Mesendoderm (in vitro differentiated cells): ENCODE results near the gene OTUD5.
"Not testable (repeated sequence)": the region's sequence is repeated elsewhere in the genome, so short reads cannot be mapped to it uniquely, and the experiment has no call there.

Experiments
- DNase-seq: peaks from one replicate; pipeline ENCODE4 v3.0.0; 2013
- H2AK5ac ChIP-seq: 2 replicates; pipeline ENCODE4 v1.6.1; 2013; ENCODE audit warnings: low read length, inconsistent platforms
- H2BK120ac ChIP-seq: 2 replicates; pipeline ENCODE4 v1.6.1; 2013; ENCODE audit warnings: low read depth, mild to moderate bottlenecking, low read length, moderate library complexity, mixed read lengths
- H2BK15ac ChIP-seq: replicated peaks from 2 replicates; pipeline ENCODE4 v1.6.1; 2013; ENCODE audit warnings: low read depth, mild to moderate bottlenecking, moderate library complexity
- H2BK5ac ChIP-seq: 2 replicates; pipeline ENCODE4 v1.6.1; 2013; ENCODE audit warnings: low read length, inconsistent platforms
- H3K18ac ChIP-seq: 2 replicates; pipeline ENCODE4 v1.6.1; 2013; ENCODE audit warnings: mild to moderate bottlenecking, low read length, mixed read lengths
- H3K23ac ChIP-seq: one replicate; pipeline ENCODE4 v1.6.1; 2013; ENCODE audit warnings: low read length
- H3K27ac ChIP-seq: 2 replicates; pipeline ENCODE4 v1.5.1; 2013; ENCODE audit warnings: low read depth, mild to moderate bottlenecking, inconsistent platforms, low read length, moderate library complexity
- H3K27me3 ChIP-seq: 2 replicates; pipeline ENCODE4 v1.6.1; 2013; ENCODE audit warnings: low read length, control low read depth, mild to moderate bottlenecking, inconsistent platforms; ENCODE audit not compliant: insufficient read depth, poor library complexity
- H3K36me3 ChIP-seq: 2 replicates; pipeline ENCODE4 v1.6.1; 2013; ENCODE audit warnings: low read length, inconsistent platforms; ENCODE audit not compliant: control insufficient read depth, insufficient read depth
- H3K4ac ChIP-seq: one replicate; pipeline ENCODE4 v1.6.1; 2013; ENCODE audit warnings: low read depth, mild to moderate bottlenecking, low read length, moderate library complexity
- H3K4me1 ChIP-seq: 2 replicates; pipeline ENCODE4 v1.6.1; 2013; ENCODE audit warnings: low read depth, low read length, inconsistent platforms; ENCODE audit not compliant: control insufficient read depth
- H3K4me2 ChIP-seq: 2 replicates; pipeline ENCODE4 v1.6.1; 2013; ENCODE audit warnings: low read length
- H3K4me3 ChIP-seq: 2 replicates; pipeline ENCODE4 v1.5.1; 2013; ENCODE audit warnings: mild to moderate bottlenecking, low read length
- H3K56ac ChIP-seq: one replicate; pipeline ENCODE4 v1.6.1; 2013; ENCODE audit warnings: low read length
- H3K79me1 ChIP-seq: 2 replicates; pipeline ENCODE4 v1.6.1; 2013; ENCODE audit warnings: low read length, inconsistent platforms
- H3K79me2 ChIP-seq: 2 replicates; pipeline ENCODE4 v1.6.1; 2013; ENCODE audit warnings: mild to moderate bottlenecking, low read length; ENCODE audit not compliant: control insufficient read depth, insufficient read depth
- H3K9ac ChIP-seq: 2 replicates; pipeline ENCODE4 v1.6.1; 2013; ENCODE audit warnings: low read length, inconsistent platforms
- H4K5ac ChIP-seq: one replicate; pipeline ENCODE4 v1.6.1; 2013; ENCODE audit warnings: low read length
- H4K8ac ChIP-seq: one replicate; pipeline ENCODE4 v1.6.1; 2013; ENCODE audit warnings: low read depth, mild to moderate bottlenecking, control low read depth, low read length, moderate library complexity
- WGBS: extraction: QIAGEN DNeasy Blood & Tissue Kit; methylation state at CpG from one replicate; pipeline ENCODE4 v1.1.7; 2013; ENCODE audit warnings: low lambda C conversion rate, missing lambda C conversion rate; ENCODE audit not compliant: insufficient coverage; ENCODE audit errors: extremely low coverage; 5-methylcytosine and 5-hydroxymethylcytosine counted together

OTUD5 gene

DNA sequence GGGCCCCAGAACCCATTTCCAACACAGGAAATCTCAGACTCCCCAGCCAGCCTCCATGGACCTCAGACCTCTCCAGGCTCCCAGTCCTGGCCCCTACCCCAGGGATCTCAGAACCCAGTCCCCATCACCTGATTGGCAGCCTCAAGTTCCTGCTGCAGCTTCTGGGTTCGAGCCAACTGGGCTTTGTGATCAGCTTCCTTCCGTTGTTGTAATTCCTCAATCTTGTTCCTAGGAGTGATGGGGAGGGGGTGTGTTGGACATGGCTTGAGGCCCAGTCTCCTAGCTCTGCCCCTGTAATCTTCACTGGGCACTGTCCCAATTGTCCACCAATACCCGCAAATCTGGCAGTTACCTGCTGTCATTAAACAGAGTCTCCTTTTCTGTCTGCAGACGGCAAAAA, 32.1 kb upstream of the OTUD5 start:
- no peak overlapping the region for H3K56ac ChIP-seq
- H2AK5ac ChIP-seq, result no peak overlapping the region
- no peak for DNase-seq
- H4K8ac ChIP-seq, result no peak overlapping the region
- H2BK120ac ChIP-seq, result no peak overlapping the region
- no peak overlapping the region for H3K9ac ChIP-seq
- H2BK5ac ChIP-seq, result no peak overlapping the region
- H3K36me3 ChIP-seq, result no peaks in the 10 kb centered on the region
- no peaks in the 10 kb centered on the region for H3K79me2 ChIP-seq
- no peak overlapping the region for H2BK15ac ChIP-seq
- no peak overlapping the region for H3K4ac ChIP-seq
- no peaks in the 10 kb centered on the region for H3K79me1 ChIP-seq
- H3K27me3 ChIP-seq, result no peaks in the 10 kb centered on the region
- H4K5ac ChIP-seq, result no peak overlapping the region
- H3K4me1 ChIP-seq, result no peaks in the 10 kb centered on the region
- no peak overlapping the region for H3K4me3 ChIP-seq
- no peak overlapping the region for H3K18ac ChIP-seq
- H3K4me2 ChIP-seq, result no peak overlapping the region
- H3K23ac ChIP-seq, result no peak overlapping the region
- H3K27ac ChIP-seq, result no peak overlapping the region
- no CpG with 5 or more reads among the region's 4 CpGs for WGBS

GRCh38 chrX:48983896-48984295, 26.5 kb upstream of the OTUD5 start:
- no peak overlapping the region for H2AK5ac ChIP-seq
- no peak overlapping the region for H3K4me3 ChIP-seq
- no peak overlapping the region for H2BK120ac ChIP-seq
- H3K9ac ChIP-seq, result no peak overlapping the region
- no peaks in the 10 kb centered on the region for H3K4me1 ChIP-seq
- H3K27me3 ChIP-seq, result no peaks in the 10 kb centered on the region
- no peak overlapping the region for H3K27ac ChIP-seq
- H3K79me1 ChIP-seq, result no peaks in the 10 kb centered on the region
- no peak overlapping the region for H3K18ac ChIP-seq
- H3K56ac ChIP-seq, result no peak overlapping the region
- no peak overlapping the region for H4K5ac ChIP-seq
- H3K4ac ChIP-seq, result no peak overlapping the region
- H4K8ac ChIP-seq, result no peak overlapping the region
- H3K36me3 ChIP-seq, result no peaks in the 10 kb centered on the region
- WGBS, result no CpG with 5 or more reads among the region's 3 CpGs
- no peak overlapping the region for H2BK5ac ChIP-seq
- DNase-seq, result no peak
- H3K4me2 ChIP-seq, result no peak overlapping the region
- no peaks in the 10 kb centered on the region for H3K79me2 ChIP-seq
- H2BK15ac ChIP-seq, result no peak overlapping the region
- H3K23ac ChIP-seq, result no peak overlapping the region

DNA sequence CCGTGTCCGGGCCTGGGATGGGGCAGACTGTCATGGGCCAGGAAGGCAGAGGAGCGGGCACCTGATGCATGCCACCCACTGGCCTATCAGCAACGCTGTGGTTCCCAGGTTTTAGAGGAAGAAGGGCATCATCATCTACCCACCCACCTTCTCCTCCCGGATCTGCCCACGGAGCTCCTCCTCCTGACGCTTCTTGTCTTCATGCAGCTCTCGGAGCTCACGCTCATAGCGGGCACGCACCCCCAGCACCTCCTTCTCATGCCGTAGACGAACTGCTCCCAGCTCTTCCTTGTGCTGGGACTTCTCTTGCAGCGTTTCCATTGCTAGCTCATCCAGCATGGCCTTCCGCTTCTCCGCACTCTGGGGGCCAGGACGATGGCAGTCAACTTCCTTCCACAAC, 25.7 kb upstream of the OTUD5 start:
- Histone ChIP-seq H3K27ac (no peak overlapping the region), H3K4me2 (no peak overlapping the region), H3K27me3 (no peaks in the 10 kb centered on the region), H3K79me1 (no peaks in the 10 kb centered on the region), H3K4me1 (no peaks in the 10 kb centered on the region), H2BK120ac (no peak overlapping the region), H3K23ac (no peak overlapping the region), H2BK5ac (no peak overlapping the region), H3K79me2 (no peaks in the 10 kb centered on the region), H4K8ac (no peak overlapping the region), H3K9ac (no peak overlapping the region), H2AK5ac (no peak overlapping the region), H3K36me3 (no peaks in the 10 kb centered on the region), H3K56ac (no peak overlapping the region), H2BK15ac (no peak overlapping the region), H3K4ac (no peak overlapping the region), H4K5ac (no peak overlapping the region), H3K4me3 (no peak overlapping the region), H3K18ac (no peak overlapping the region)
- no peak for DNase-seq
- no CpG with 5 or more reads among the region's 17 CpGs for WGBS

DNA sequence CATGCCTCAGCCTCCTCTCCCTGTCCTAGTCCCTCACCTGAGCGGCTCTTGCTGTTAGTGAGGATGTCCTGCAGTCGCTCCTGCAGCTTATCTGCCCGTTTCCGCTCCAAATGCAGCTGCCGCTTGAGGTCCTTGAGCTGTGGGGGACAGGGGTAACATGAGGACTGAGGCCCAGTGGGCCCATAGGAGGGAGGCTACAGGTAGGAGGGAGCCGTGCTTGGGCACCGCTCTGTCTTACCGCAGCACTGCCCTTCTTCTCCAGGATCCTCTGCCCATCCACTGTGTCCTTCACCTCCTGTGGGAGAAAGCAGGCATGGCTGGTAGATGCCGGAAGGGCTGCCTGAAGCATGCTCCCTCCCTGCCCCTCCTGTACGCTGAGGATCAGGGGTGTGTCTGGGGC, 23.8 kb upstream of the OTUD5 start:
- Histone ChIP-seq H3K27me3 (no peaks in the 10 kb centered on the region), H3K4me1 (no peaks in the 10 kb centered on the region), H2AK5ac (no peak overlapping the region), H3K79me1 (no peaks in the 10 kb centered on the region), H4K5ac (no peak overlapping the region), H3K27ac (no peak overlapping the region), H2BK120ac (no peak overlapping the region), H3K79me2 (no peaks in the 10 kb centered on the region), H3K4ac (no peak overlapping the region), H3K18ac (no peak overlapping the region), H3K36me3 (no peaks in the 10 kb centered on the region), H3K9ac (no peak overlapping the region), H3K23ac (no peak overlapping the region), H3K4me2 (no peak overlapping the region), H3K56ac (no peak overlapping the region), H2BK15ac (no peak overlapping the region), H2BK5ac (no peak overlapping the region), H4K8ac (no peak overlapping the region), H3K4me3 (no peak overlapping the region)
- no peak for DNase-seq
- WGBS, result no CpG with 5 or more reads among the region's 10 CpGs

DNA sequence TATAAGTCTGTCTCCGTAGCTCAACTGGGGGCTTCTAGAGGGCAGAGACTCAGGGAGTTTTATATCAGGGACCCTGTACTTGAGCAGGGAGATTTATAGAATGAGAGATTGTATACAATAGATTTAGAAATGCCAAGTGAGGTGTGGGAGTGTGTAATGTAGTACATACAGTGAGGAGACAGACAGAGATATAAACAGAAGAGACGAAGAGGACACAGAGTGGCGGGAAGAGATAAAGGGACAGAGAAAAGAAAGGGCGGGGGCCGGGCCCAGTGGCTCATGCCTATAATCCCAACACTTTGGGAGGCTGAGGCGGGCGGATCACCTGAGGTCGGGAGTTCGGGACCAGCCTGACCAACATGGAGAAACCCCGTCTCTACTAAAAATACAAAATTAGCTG, 22.9 kb upstream of the OTUD5 start:
- DNase-seq, H3K4ac ChIP-seq, H2BK15ac ChIP-seq, H3K9ac ChIP-seq, H3K4me2 ChIP-seq, H4K5ac ChIP-seq, H3K4me1 ChIP-seq, H2BK5ac ChIP-seq, H3K36me3 ChIP-seq, H2AK5ac ChIP-seq, H3K79me1 ChIP-seq, H3K4me3 ChIP-seq, H3K27me3 ChIP-seq, H2BK120ac ChIP-seq, H4K8ac ChIP-seq, H3K18ac ChIP-seq, H3K23ac ChIP-seq, H3K27ac ChIP-seq, H3K79me2 ChIP-seq, H3K56ac ChIP-seq: not testable (repeated sequence)
- WGBS, result no CpG with 5 or more reads among the region's 10 CpGs

- Histone ChIP-seq H3K4me1 (no peaks in the 10 kb centered on the region), H3K56ac (no peak overlapping the region), H2BK5ac (no peak overlapping the region), H3K27ac (no peak overlapping the region), H2BK120ac (no peak overlapping the region), H3K36me3 (no peaks in the 10 kb centered on the region), H3K18ac (no peak overlapping the region), H3K79me1 (no peaks in the 10 kb centered on the region), H3K4me3 (no peak overlapping the region), H3K27me3 (no peaks in the 10 kb centered on the region), H3K4me2 (no peak overlapping the region), H4K5ac (no peak overlapping the region), H3K79me2 (no peaks in the 10 kb centered on the region), H2AK5ac (no peak overlapping the region), H3K23ac (no peak overlapping the region), H2BK15ac (no peak overlapping the region), H4K8ac (no peak overlapping the region), H3K9ac (no peak overlapping the region), H3K4ac (no peak overlapping the region)
- WGBS, result no CpG with 5 or more reads among the region's 5 CpGs
- DNase-seq, result no peak
Measured at GRCh38 chrX:48978226-48978625, 20.8 kb upstream of the OTUD5 start.
